Gastroesophageal sphincter (tissue), 4 donors: ENCODE results near the gene GSTT2B. TPM values are rescaled to one million over a fixed set of nuclear protein-coding genes. Genes with fewer than 3 reads are reported as not detected.

Source experiments
- total RNA-seq, 4 donors: library from RNA; depleted of rRNA; stranded (reverse); fragments of >200 nt; gene quantifications; one replicate each; pipeline ENCODE4 v1.1.0, GENCODE V29; 2016

The GSTT2B gene
- total RNA-seq, 4 donors from 2014 or later: 10.8 to 12.3 TPM; not detected in 2

Other genes with a start within 250 kb of the GSTT2B start
- 1 to 10 TPM; 3.5 to 8.0 (median 5.5) TPM for gene ZNF70, start 210.1 kb downstream of the GSTT2B start, total RNA-seq
- 1 to 10 TPM in 1 of 4 donors, not detected in 3; 1.9 TPM for gene VPREB3, start 206.8 kb downstream of the GSTT2B start, total RNA-seq
- gene C22orf15, start 198.2 kb downstream of the GSTT2B start, total RNA-seq: under 1 TPM in 2 of 4 donors, not detected in 2; 0.54 to 0.81 TPM
- 10 to 100 TPM in 3 of 4 donors, 1 to 10 TPM in 1; 2.0 to 40.6 (median 28.1) TPM for gene CHCHD10, start 193.2 kb downstream of the GSTT2B start, total RNA-seq
- gene MMP11, start 188.3 kb downstream of the GSTT2B start, total RNA-seq: 10 to 100 TPM in 2 of 4 donors, 1 to 10 TPM in 2; 2.3 to 11.0 (median 9.7) TPM
- 10 to 100 TPM; 27.9 to 58.8 (median 32.7) TPM for gene SMARCB1, start 174.2 kb downstream of the GSTT2B start, total RNA-seq
- gene DERL3, start 122.2 kb downstream of the GSTT2B start, total RNA-seq: 1 to 10 TPM in 1 of 4 donors, not detected in 3; 1.7 TPM
- 10 to 100 TPM in 3 of 4 donors, 1 to 10 TPM in 1; 7.3 to 39.8 (median 18.8) TPM for gene SLC2A11, start 103.3 kb downstream of the GSTT2B start, total RNA-seq
- gene MIF, start 66.8 kb downstream of the GSTT2B start, total RNA-seq: 100 to 1,000 TPM; 164 to 261 (median 237) TPM
- 1 to 10 TPM in 2 of 4 donors, not detected in 2; 2.2 to 3.4 TPM for gene DDTL, start 5.7 kb upstream of the GSTT2B start, total RNA-seq
- gene DDT, start 13.2 kb upstream of the GSTT2B start, total RNA-seq: 100 to 1,000 TPM; 100 to 136 (median 123) TPM
- gene GSTT2, start 18.9 kb upstream of the GSTT2B start, total RNA-seq: 1 to 10 TPM in 1 of 4 donors, not detected in 3; 3.0 TPM
- gene GSTT4, start 44.3 kb upstream of the GSTT2B start, total RNA-seq: under 1 TPM in 1 of 4 donors, not detected in 3; 0.23 TPM
- 10 to 100 TPM; 37.9 to 75.4 (median 52.1) TPM for gene CABIN1, start 50.1 kb upstream of the GSTT2B start, total RNA-seq
- gene SUSD2, start 220.3 kb upstream of the GSTT2B start, total RNA-seq: 1 to 10 TPM; 2.4 to 5.0 (median 4.4) TPM